GM21360 (cell line): Measurements from ENCODE around the gene GCC2.
"Not testable (repeated sequence)": the region's sequence is repeated elsewhere in the genome, so short reads cannot be mapped to it uniquely, and the experiment has no call there.

Experiments used
- ATAC-seq: cut with Tn5 transposase; IDR thresholded peaks from one replicate; pipeline ENCODE4 v1.9.1; 2021; ENCODE audit warnings: mild to moderate bottlenecking, moderate library complexity; ENCODE audit not compliant: unreplicated experiment

Gene GCC2

GRCh38 chr2:108444941-108445840, 3.8 kb upstream of the GCC2 start:
- ATAC-seq, result no peak

GRCh38 chr2:108446703-108447102, 2.3 kb upstream of the GCC2 start:
- ATAC-seq, result no peak

- no peak for ATAC-seq
Measured at GRCh38 chr2:108447947-108448677, 894 bp upstream of the GCC2 start.

GRCh38 chr2:108449410-108450130, 564 bp downstream of the GCC2 start:
- ATAC-seq, result no peak

GRCh38 chr2:108450863-108451262, 1.9 kb downstream of the GCC2 start:
- ATAC-seq, result no peak

GRCh38 chr2:108451976-108452375, 3.0 kb downstream of the GCC2 start:
- ATAC-seq, result no peak

- ATAC-seq, result not testable (repeated sequence)
Measured at GRCh38 chr2:108453530-108453929, 4.5 kb downstream of the GCC2 start.

GRCh38 chr2:108454440-108454839, 5.4 kb downstream of the GCC2 start:
- ATAC-seq, result no peak

- ATAC-seq, result no peak
Measured at GRCh38 chr2:108455571-108455970, 6.6 kb downstream of the GCC2 start.

- no peak for ATAC-seq
Measured at GRCh38 chr2:108458082-108458481, 9.1 kb downstream of the GCC2 start.

GRCh38 chr2:108459441-108459840, 10.4 kb downstream of the GCC2 start:
- no peak for ATAC-seq

- ATAC-seq, result peak; percentile 90
Measured at GRCh38 chr2:108460345-108461037, 11.5 kb downstream of the GCC2 start.

GRCh38 chr2:108477099-108477498, 28.1 kb downstream of the GCC2 start:
- ATAC-seq, result no peak

GRCh38 chr2:108485253-108485652, 36.2 kb downstream of the GCC2 start:
- ATAC-seq, result no peak

- no peak for ATAC-seq
Measured at GRCh38 chr2:108490506-108491122, 41.6 kb downstream of the GCC2 start.

- no peak for ATAC-seq
Measured at GRCh38 chr2:108491848-108492247, 42.8 kb downstream of the GCC2 start.

- ATAC-seq, result no peak
Measured at GRCh38 chr2:108492364-108492763, 43.4 kb downstream of the GCC2 start.

GRCh38 chr2:108496167-108496566, 47.2 kb downstream of the GCC2 start:
- ATAC-seq, result not testable (repeated sequence)

GRCh38 chr2:108507620-108508019, 58.6 kb downstream of the GCC2 start:
- not testable (repeated sequence) for ATAC-seq

- ATAC-seq, result not testable (repeated sequence)
Measured at GRCh38 chr2:108512431-108512830, 63.4 kb downstream of the GCC2 start.
